GM12878 (cell line): ENCODE results near the gene PUSL1.

Source experiments
- CEBPB ChIP-seq, 2 experiments: fragments of 150-350 bp in 1 of 2; IDR thresholded peaks; 2 replicates each; pipeline ENCODE4 v1.6.1; 2012 to 2014; ENCODE audit warnings: low read depth in 2 of 2, low read length in 2 of 2, borderline replicate concordance in 1 of 2, inconsistent platforms in 1 of 2
- EZH2 ChIP-seq: IDR thresholded peaks from 2 replicates; pipeline ENCODE4 v1.6.1; 2012; ENCODE audit warnings: low read depth, mild to moderate bottlenecking, control low read depth, inconsistent platforms, low read length, borderline replicate concordance; ENCODE audit not compliant: control insufficient read depth
- FOXM1 ChIP-seq: IDR thresholded peaks from 2 replicates; pipeline ENCODE4 v1.6.1; 2012; ENCODE audit warnings: low read depth, mild to moderate bottlenecking, inconsistent platforms, low read length, moderate library complexity
- HDAC2 ChIP-seq: fragments of 200-600 bp; sonication (generic); IDR thresholded peaks from 2 replicates; pipeline ENCODE4 v1.6.1; 2017
- MYC ChIP-seq: IDR thresholded peaks from 2 replicates; pipeline ENCODE4 v1.6.1; 2011; ENCODE audit warnings: mild to moderate bottlenecking, low read length, moderate library complexity, inconsistent platforms; ENCODE audit not compliant: insufficient read depth, insufficient replicate concordance, insufficient read length, severe bottlenecking
- POLR2A ChIP-seq: IDR thresholded peaks from 2 replicates; pipeline ENCODE4 v1.6.1; 2011; ENCODE audit warnings: low read depth, mild to moderate bottlenecking, low read length
- RCOR1 ChIP-seq: conservative IDR thresholded peaks from 2 replicates; pipeline ENCODE4 v1.6.1; 2012; ENCODE audit warnings: low read depth, low read length, improper control_type of control experiment
- RFX5 ChIP-seq: IDR thresholded peaks from 2 replicates; pipeline ENCODE4 v1.6.1; 2011; ENCODE audit warnings: low read depth, low read length, improper control_type of control experiment
- SMAD1 ChIP-seq: fragments of 450-650 bp; IDR thresholded peaks from 2 replicates; pipeline ENCODE4 v1.6.1; 2018; ENCODE audit warnings: mild to moderate bottlenecking, low read depth; ENCODE audit not compliant: partially characterized antibody
- STAT3 ChIP-seq: IDR thresholded peaks from 2 replicates; pipeline ENCODE4 v1.6.1; 2011; ENCODE audit warnings: low read depth, low read length, improper control_type of control experiment
- TF ChIP-seq, protein P1 (sequence below), 3 experiments: IDR thresholded peaks in 2 of 3; conservative IDR thresholded peaks in 1 of 3; 2 replicates each; pipeline ENCODE4 v1.5.1; 2011; ENCODE audit warnings: low read depth in 3 of 3, low read length in 3 of 3, mild to moderate bottlenecking in 3 of 3, control low read depth in 2 of 3, moderate library complexity in 2 of 3, inconsistent platforms in 1 of 3, mixed read lengths in 1 of 3; ENCODE audit not compliant: control insufficient read depth in 2 of 3, insufficient read depth in 1 of 3; ENCODE audit errors: extremely low read depth in 1 of 3
- TF ChIP-seq, protein P2 (sequence below): fragments of 450-650 bp; formaldehyde crosslinking; IDR thresholded peaks from 2 replicates; pipeline ENCODE4 v1.5.0; 2022; ENCODE audit warnings: mild to moderate bottlenecking, missing genetic modification characterization
- TF ChIP-seq, protein P3 (sequence below): IDR thresholded peaks from 2 replicates; pipeline ENCODE4 v1.6.1; 2012; ENCODE audit warnings: low read depth, low read length, improper control_type of control experiment

DNA sequence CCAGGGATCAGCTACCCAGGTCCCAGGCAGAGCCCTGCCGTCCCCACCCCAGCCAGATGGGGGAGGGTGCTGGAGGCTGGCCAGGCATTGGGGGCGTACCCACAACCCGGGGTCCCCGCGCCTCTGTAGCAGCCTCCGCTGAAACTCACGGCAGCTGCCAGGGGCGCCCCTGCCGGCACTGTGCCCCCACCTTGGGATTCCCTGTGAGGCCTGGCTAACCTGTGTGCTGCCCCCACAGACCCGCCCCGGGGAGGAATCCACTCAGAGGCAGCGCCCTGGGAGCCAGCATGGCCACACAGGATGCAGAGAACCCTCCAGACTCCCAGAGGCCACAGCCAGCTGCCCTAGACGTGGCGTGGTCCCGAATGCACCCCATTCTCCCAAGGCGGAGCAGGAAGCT, 37.0 kb downstream of the PUSL1 start:
- TF ChIP-seq EZH2 (no peak), SMAD1 (no peak), RCOR1 (no peak), POLR2A (no peak), CEBPB (IDR thresholded peaks at IDR 0.05; ENCODE audit: borderline replicate concordance in 1 of 2, low read depth in 2 of 2, low read length in 2 of 2) (no peak), FOXM1 (no peak), RFX5 (no peak), STAT3 (no peak), HDAC2 (no peak), MYC (no peak)
- TF ChIP-seq, protein P1, sequence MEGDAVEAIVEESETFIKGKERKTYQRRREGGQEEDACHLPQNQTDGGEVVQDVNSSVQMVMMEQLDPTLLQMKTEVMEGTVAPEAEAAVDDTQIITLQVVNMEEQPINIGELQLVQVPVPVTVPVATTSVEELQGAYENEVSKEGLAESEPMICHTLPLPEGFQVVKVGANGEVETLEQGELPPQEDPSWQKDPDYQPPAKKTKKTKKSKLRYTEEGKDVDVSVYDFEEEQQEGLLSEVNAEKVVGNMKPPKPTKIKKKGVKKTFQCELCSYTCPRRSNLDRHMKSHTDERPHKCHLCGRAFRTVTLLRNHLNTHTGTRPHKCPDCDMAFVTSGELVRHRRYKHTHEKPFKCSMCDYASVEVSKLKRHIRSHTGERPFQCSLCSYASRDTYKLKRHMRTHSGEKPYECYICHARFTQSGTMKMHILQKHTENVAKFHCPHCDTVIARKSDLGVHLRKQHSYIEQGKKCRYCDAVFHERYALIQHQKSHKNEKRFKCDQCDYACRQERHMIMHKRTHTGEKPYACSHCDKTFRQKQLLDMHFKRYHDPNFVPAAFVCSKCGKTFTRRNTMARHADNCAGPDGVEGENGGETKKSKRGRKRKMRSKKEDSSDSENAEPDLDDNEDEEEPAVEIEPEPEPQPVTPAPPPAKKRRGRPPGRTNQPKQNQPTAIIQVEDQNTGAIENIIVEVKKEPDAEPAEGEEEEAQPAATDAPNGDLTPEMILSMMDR (IDR thresholded peaks at IDR 0.05 in 2 of 3, conservative IDR thresholded peaks at IDR 0.05 in 1 of 3; ENCODE audit: control insufficient read depth in 2 of 3, extremely low read depth in 1 of 3, insufficient read depth in 1 of 3, low read depth in 3 of 3, low read length in 3 of 3), result no peak
- TF ChIP-seq, protein P2, sequence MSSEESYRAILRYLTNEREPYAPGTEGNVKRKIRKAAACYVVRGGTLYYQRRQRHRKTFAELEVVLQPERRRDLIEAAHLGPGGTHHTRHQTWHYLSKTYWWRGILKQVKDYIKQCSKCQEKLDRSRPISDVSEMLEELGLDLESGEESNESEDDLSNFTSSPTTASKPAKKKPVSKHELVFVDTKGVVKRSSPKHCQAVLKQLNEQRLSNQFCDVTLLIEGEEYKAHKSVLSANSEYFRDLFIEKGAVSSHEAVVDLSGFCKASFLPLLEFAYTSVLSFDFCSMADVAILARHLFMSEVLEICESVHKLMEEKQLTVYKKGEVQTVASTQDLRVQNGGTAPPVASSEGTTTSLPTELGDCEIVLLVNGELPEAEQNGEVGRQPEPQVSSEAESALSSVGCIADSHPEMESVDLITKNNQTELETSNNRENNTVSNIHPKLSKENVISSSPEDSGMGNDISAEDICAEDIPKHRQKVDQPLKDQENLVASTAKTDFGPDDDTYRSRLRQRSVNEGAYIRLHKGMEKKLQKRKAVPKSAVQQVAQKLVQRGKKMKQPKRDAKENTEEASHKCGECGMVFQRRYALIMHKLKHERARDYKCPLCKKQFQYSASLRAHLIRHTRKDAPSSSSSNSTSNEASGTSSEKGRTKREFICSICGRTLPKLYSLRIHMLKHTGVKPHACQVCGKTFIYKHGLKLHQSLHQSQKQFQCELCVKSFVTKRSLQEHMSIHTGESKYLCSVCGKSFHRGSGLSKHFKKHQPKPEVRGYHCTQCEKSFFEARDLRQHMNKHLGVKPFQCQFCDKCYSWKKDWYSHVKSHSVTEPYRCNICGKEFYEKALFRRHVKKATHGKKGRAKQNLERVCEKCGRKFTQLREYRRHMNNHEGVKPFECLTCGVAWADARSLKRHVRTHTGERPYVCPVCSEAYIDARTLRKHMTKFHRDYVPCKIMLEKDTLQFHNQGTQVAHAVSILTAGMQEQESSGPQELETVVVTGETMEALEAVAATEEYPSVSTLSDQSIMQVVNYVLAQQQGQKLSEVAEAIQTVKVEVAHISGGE (CRISPR knock-in tag), result no peak
- TF ChIP-seq, protein P3, sequence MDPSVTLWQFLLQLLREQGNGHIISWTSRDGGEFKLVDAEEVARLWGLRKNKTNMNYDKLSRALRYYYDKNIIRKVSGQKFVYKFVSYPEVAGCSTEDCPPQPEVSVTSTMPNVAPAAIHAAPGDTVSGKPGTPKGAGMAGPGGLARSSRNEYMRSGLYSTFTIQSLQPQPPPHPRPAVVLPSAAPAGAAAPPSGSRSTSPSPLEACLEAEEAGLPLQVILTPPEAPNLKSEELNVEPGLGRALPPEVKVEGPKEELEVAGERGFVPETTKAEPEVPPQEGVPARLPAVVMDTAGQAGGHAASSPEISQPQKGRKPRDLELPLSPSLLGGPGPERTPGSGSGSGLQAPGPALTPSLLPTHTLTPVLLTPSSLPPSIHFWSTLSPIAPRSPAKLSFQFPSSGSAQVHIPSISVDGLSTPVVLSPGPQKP, result no peak
